GM19043 (cell line): ENCODE results near the gene TXNDC15.
"Not testable (repeated sequence)": the region's sequence is repeated elsewhere in the genome, so short reads cannot be mapped to it uniquely, and the experiment has no call there.

Experiments
- ATAC-seq: cut with Tn5 transposase; IDR thresholded peaks from one replicate; pipeline ENCODE4 v1.9.1; 2021; ENCODE audit warnings: low read depth; ENCODE audit not compliant: unreplicated experiment

The TXNDC15 gene

DNA sequence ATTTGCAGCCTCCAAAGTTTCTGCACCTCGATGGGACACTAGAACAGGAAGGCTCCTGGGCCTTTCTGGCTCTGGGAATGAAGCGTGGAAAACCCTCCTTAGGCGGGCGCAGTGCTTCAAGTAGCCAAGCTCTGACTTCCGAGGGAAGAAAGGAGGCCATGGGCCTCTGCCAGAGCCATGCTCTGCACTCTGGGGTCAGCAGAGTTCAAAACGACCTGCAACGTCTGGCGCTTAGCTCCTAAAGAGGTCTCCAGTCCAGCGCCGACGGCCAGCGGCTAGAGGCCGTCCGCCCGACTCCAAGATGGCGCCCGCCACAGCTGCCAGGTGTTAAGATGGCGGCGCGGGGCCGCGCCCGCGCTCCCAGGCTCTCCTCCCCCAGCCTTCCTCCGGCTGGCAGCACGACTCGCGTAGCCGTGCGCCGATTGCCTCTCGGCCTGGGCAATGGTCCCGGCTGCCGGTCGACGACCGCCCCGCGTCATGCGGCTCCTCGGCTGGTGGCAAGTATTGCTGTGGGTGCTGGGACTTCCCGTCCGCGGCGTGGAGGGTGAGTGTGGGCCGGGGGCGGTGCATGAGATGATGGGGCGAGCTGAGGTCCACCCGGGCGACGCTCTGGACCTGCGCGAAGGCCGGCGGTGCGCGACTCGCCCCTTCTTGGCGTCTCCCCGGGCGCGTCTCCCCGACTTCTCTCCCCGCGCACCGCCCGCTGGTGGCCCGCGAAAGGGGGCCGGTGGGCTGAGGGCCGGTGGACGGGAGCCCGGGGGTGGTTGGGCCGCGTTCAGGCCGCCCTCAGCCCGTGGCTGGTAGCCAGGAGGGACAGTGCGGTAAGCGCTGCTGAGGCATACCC is at the start of gene TXNDC15:
Gene TXNDC15, plus strand, starts transcription at position 385 of the 844 bp plus-strand sequence. Its CDS starts 57 bp downstream, at position 442.
- ATAC-seq: peak; percentile 73

DNA sequence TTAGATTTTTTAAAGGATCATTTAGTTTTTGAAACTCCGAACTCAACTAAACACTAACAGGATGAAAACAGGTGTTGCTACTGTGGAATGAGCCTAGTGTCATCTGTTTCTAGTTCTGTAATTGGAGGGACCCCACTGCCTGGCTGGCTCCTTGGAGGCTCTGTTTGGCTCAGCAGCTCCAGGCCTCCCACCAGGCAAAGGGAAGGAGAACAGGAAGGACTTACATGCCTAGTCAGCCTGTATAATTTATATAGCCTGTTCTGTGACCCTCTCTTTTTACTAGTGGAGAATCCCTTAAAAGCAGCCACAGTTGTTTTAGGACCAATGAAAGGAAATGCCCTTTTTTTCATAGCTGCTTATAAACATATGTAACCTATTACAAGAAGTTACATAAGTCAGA is 49.5 kb upstream of the TXNDC15 start:
- no peak for ATAC-seq

DNA sequence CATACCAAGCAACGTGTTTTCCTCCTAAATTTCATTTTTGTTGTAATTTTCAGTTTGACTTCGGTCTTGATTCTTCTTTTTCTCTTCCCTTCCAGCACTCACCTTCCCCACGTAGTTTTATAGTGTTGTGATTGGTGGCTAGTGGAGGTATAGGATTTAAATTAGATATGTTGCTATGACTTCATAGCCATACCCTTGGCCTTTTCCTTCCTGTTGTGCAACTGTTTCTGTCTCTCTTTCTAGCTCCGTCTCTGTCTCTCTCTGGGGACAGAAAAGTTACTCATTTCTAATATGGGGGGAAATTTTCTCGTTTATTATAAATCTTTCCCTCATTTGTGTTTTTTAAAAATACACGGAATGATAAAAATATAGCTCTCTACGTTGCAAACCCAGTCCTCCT is 49.0 kb upstream of the TXNDC15 start:
- ATAC-seq: no peak

- ATAC-seq: no peak
Observed at GRCh38 chr5:134833340-134834032, 40.7 kb upstream of the TXNDC15 start.

DNA sequence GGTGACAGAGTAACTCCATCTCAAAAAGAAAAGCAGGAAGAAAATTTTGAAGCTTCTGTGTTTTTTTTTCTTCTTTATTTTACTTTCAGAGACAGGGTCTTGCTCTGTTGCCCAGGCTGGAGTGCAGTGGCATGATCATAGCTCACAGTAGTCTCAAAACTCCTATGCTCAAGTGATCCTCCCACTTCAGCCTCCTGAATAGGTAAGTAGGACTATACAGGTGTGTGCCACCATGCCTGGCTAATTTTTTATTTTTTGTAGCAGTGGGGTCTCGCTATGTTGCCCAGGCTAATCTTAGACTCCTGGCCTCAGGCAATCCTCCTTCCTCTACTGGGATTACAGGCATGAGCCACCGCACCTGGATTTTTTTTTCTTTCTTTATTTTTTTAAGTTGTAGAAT is 38.5 kb upstream of the TXNDC15 start:
- ATAC-seq: no peak

GRCh38 chr5:134837530-134838181 is 36.5 kb upstream of the TXNDC15 start:
- ATAC-seq: no peak

DNA sequence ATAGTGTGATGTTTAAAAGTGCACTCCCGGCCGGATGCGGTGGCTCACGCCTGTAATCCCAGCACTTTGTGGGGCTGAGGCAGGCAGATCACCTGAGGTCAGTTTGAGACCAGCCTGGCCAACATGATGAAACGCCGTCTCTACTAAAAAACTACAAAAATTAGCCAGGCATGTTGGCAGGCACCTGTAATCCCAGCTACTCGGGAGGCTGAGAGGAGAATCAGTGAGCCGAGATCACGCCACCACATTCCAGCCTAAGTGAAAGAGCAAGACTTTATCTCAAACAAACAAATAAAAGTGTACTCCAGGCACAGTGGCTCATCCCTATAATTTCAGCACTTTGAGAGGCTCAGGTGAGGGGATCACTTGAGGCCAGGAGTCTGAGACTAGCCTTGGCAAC is 35.8 kb upstream of the TXNDC15 start:
- not testable (repeated sequence) for ATAC-seq

GRCh38 chr5:134840811-134841210 is 33.4 kb upstream of the TXNDC15 start:
- no peak for ATAC-seq

- ATAC-seq: no peak
Observed at GRCh38 chr5:134844252-134844651, 29.9 kb upstream of the TXNDC15 start.

DNA sequence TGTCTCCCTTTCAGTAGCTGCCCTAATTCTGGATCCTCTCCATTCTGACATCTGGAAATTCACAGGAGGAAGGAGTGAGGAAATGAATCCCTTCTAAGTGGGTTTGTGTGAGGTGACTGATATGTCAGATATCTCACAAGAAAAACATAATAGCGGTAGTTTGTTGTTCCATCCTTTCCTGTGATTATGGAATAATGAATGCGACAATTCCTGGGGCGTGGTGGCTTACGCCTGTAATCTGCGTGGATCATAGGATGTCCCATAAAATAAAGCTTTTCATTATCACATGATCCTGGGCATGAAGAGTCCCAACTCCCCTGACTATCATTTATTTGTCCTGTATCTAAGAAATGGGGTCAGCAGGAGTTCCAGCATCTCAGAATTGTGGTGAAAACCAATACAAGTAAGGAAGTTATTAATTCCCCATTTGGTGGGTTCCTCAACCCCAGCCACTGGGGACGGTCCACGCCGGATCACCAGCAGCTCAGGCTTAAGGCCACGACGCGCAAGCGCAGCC is 28.8 kb upstream of the TXNDC15 start:
- no peak for ATAC-seq

GRCh38 chr5:134845852-134846640 is 28.1 kb upstream of the TXNDC15 start, which contains the start of gene C5orf24:
TSS of gene C5orf24 (plus strand) at chr5:134845968. CDS start at chr5:134854901, 8,933 bp downstream.
- ATAC-seq: peak; percentile 94

DNA sequence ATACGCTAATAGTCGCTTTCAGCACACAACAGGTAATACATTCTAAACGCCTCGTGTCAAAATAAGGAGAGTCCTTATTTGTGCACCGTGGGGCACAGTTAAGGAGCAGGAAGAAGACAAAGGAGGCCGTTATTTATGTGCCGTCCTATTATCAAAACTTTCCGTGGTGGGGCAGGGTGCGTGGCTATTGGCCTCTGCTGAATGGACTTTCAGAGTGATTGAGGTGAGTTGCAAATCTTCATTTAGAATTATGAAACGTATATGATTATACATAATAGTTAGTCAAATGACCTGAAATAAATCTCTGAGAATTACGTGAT is 27.6 kb upstream of the TXNDC15 start:
- no peak for ATAC-seq

DNA sequence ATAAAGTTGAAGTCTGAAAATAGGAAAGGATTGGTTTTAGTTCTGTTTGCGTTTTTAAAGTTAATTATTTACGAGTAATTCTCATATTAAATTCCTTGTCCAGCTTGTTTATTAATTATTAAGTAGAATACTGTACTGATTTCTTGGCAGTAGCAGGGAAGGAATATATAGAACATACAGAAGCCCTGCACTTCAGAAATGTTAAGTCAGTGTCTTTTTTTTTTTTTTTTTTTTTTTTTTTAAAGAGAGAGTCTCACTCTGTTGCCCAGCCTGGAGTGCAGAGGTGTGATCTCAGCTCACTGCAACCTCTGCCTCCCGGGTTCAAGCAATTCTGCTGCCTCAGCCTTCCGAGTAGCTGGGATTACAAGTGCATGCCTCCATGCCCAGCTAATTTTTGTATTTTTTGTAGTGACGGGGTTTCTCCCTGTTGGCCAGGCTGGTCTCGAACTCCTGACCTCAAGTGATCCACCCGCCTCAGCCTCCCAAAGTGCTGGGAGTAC is 24.7 kb upstream of the TXNDC15 start:
- not testable (repeated sequence) for ATAC-seq

DNA sequence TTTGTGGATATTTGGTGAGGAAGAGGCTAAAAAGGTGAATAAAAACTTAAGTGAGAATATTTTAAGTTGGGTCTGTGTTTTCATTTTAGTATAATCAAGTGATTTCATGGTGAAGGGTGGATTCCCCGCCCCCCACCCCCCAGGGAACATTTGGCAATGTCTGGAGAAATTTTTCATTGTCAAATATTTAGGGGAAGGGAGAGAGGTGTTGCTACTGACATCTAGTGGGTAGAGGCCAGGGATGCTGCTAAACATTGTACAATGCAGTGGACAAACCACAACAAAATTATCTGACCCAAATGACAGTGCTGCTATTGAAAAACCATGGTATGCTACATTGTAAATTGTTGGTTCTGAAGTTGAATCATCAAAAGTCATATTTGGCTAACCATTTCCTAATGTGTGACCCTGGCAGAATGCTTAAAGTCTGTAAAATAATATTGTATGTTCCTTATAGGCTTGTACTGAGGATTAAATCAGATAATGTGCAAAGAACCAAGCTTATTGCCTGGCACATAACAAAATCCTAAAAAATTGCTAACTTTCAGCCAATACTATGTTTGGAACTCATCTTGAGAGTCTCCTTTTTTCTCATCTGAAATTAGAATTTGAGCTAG is 22.8 kb upstream of the TXNDC15 start:
- no peak for ATAC-seq

- ATAC-seq: not testable (repeated sequence)
Observed at GRCh38 chr5:134856465-134856864, 17.7 kb upstream of the TXNDC15 start.

DNA sequence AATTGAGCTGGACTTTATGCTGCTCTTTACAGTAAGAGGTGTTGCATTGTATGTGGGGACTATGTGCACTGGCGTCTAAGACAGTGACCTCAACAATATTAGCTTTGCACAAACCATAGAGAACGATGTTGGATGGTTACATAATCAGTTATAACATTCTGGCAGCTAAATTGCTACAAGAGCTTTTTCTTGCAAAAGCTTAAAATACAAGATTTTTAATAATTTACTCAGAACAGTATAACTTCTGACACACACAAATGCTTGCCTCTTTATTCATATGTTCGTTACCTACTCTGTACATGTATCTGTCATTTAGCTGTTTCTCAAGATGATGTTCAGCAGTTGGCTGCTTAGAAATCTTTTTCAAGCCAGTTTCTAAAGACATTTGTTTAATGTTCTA is 16.8 kb upstream of the TXNDC15 start:
- no peak for ATAC-seq

DNA sequence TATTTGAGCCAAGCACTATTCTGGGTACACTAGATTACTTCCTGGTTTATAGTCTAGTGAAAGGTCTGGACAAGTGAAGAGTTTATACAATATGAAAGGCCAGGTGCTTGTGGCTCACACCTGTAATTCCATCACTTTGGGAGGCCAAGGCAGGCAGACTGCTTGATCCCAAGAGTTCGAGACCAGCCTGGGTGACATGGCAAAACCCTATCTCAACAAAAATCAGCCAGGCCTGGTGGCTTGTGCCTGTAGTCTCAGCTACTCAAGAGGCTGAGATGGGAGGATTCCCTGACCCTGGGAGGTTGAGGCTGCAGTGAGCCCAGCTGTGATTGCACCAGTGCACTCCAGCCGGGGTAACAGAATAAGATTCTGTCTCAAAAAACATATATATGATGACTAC is 9.5 kb upstream of the TXNDC15 start:
- ATAC-seq: no peak

DNA sequence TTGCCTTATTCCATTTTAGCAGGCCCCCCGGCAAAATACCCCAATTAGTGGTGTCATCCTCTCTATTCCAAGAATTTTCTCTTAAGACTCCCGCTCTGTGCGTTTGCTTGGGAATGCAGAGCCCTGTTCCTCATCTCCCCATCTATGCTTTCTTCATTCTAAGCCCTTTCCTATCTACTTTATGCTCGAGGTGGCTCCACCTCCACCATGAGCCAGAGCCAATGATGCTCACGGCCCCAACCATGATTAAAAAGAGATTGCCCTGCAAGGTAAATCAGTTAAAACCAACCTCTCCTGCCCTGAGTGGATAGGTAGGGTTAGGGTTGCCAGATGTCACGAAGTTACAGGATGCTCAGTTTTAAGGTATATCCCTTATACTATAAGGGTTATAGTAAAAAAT is 677 bp upstream of the TXNDC15 start:
- ATAC-seq: no peak

- ATAC-seq: peak; percentile 27
Observed at GRCh38 chr5:134874831-134875655, 872 bp downstream of the TXNDC15 start.
